ENCODE measurements around the gene SCN10A.

SCN10A gene

GRCh38 chr3:38724392-38724736 lies 91.7 kb downstream of the SCN10A start:
- no peak overlapping the region for H3K27ac ChIP-seq (ENCODE audit: low read depth, low read length)
- H3K27me3 ChIP-seq (ENCODE audit: control insufficient read depth in 1 of 2, insufficient read depth in 2 of 2, low read length in 2 of 2) = no peaks in the 10 kb centered on the region
- no peaks in the 10 kb centered on the region for H3K9me3 ChIP-seq (ENCODE audit: control insufficient read depth in 1 of 2, low read length in 2 of 2)
- H3K9ac ChIP-seq (ENCODE audit: low read depth in 1 of 2, low read length in 2 of 2) = no peak overlapping the region
- no peaks in the 10 kb centered on the region for H3K4me1 ChIP-seq (ENCODE audit: control insufficient read depth in 1 of 2, insufficient read depth in 2 of 2, low read length in 2 of 2)
- no peaks in the 10 kb centered on the region for H3K36me3 ChIP-seq (ENCODE audit: control insufficient read depth in 1 of 2, insufficient read depth in 2 of 2, low read length in 2 of 2)
- H3K4me3 ChIP-seq (ENCODE audit: low read depth in 1 of 2, low read length in 2 of 2) = no peak overlapping the region

GRCh38 chr3:38723569-38724391 lies 92.2 kb downstream of the SCN10A start:
- H3K9me3 ChIP-seq (ENCODE audit: control insufficient read depth in 1 of 2, low read length in 2 of 2) = no peaks in the 10 kb centered on the region
- no peaks in the 10 kb centered on the region for H3K4me1 ChIP-seq (ENCODE audit: control insufficient read depth in 1 of 2, insufficient read depth in 2 of 2, low read length in 2 of 2)
- no peaks in the 10 kb centered on the region for H3K27me3 ChIP-seq (ENCODE audit: control insufficient read depth in 1 of 2, insufficient read depth in 2 of 2, low read length in 2 of 2)
- H3K9ac ChIP-seq (ENCODE audit: low read depth in 1 of 2, low read length in 2 of 2) = no peak overlapping the region
- no peak overlapping the region for H3K27ac ChIP-seq (ENCODE audit: low read depth, low read length)
- no peak overlapping the region for H3K4me3 ChIP-seq (ENCODE audit: low read depth in 1 of 2, low read length in 2 of 2)
- H3K36me3 ChIP-seq (ENCODE audit: control insufficient read depth in 1 of 2, insufficient read depth in 2 of 2, low read length in 2 of 2) = no peaks in the 10 kb centered on the region

- no peak overlapping the region for H3K27ac ChIP-seq (ENCODE audit: low read depth, low read length)
- H3K9ac ChIP-seq (ENCODE audit: low read depth in 1 of 2, low read length in 2 of 2) = no peak overlapping the region
- H3K4me1 ChIP-seq (ENCODE audit: control insufficient read depth in 1 of 2, insufficient read depth in 2 of 2, low read length in 2 of 2) = no peaks in the 10 kb centered on the region
- no peak overlapping the region for H3K4me3 ChIP-seq (ENCODE audit: low read depth in 1 of 2, low read length in 2 of 2)
- H3K27me3 ChIP-seq (ENCODE audit: control insufficient read depth in 1 of 2, insufficient read depth in 2 of 2, low read length in 2 of 2) = no peaks in the 10 kb centered on the region
- no peaks in the 10 kb centered on the region for H3K9me3 ChIP-seq (ENCODE audit: control insufficient read depth in 1 of 2, low read length in 2 of 2)
- H3K36me3 ChIP-seq (ENCODE audit: control insufficient read depth in 1 of 2, insufficient read depth in 2 of 2, low read length in 2 of 2) = no peaks in the 10 kb centered on the region
Measured at GRCh38 chr3:38722781-38723568, 93.0 kb downstream of the SCN10A start.

- Histone ChIP-seq H3K4me1 (ENCODE audit: control insufficient read depth in 1 of 2, insufficient read depth in 2 of 2, low read length in 2 of 2) (no peaks in the 10 kb centered on the region), H3K36me3 (ENCODE audit: control insufficient read depth in 1 of 2, insufficient read depth in 2 of 2, low read length in 2 of 2) (no peaks in the 10 kb centered on the region), H3K27me3 (ENCODE audit: control insufficient read depth in 1 of 2, insufficient read depth in 2 of 2, low read length in 2 of 2) (no peaks in the 10 kb centered on the region), H3K27ac (ENCODE audit: low read depth, low read length) (no peak overlapping the region), H3K4me3 (ENCODE audit: low read depth in 1 of 2, low read length in 2 of 2) (no peak overlapping the region), H3K9ac (ENCODE audit: low read depth in 1 of 2, low read length in 2 of 2) (no peak overlapping the region), H3K9me3 (ENCODE audit: control insufficient read depth in 1 of 2, low read length in 2 of 2) (no peaks in the 10 kb centered on the region)
Measured at GRCh38 chr3:38721207-38721772, 94.7 kb downstream of the SCN10A start.

- Histone ChIP-seq H3K27me3 (ENCODE audit: control insufficient read depth in 1 of 2, insufficient read depth in 2 of 2, low read length in 2 of 2) (no peaks in the 10 kb centered on the region), H3K36me3 (ENCODE audit: control insufficient read depth in 1 of 2, insufficient read depth in 2 of 2, low read length in 2 of 2) (no peaks in the 10 kb centered on the region), H3K9me3 (ENCODE audit: control insufficient read depth in 1 of 2, low read length in 2 of 2) (no peaks in the 10 kb centered on the region), H3K4me3 (ENCODE audit: low read depth in 1 of 2, low read length in 2 of 2) (no peak overlapping the region), H3K4me1 (ENCODE audit: control insufficient read depth in 1 of 2, insufficient read depth in 2 of 2, low read length in 2 of 2) (no peaks in the 10 kb centered on the region), H3K27ac (ENCODE audit: low read depth, low read length) (no peak overlapping the region), H3K9ac (ENCODE audit: low read depth in 1 of 2, low read length in 2 of 2) (no peak overlapping the region)
Measured at GRCh38 chr3:38720465-38720864, 95.6 kb downstream of the SCN10A start.

GRCh38 chr3:38717355-38718240 lies 98.4 kb downstream of the SCN10A start:
- Histone ChIP-seq H3K27me3 (ENCODE audit: control insufficient read depth in 1 of 2, insufficient read depth in 2 of 2, low read length in 2 of 2) (no peaks in the 10 kb centered on the region), H3K36me3 (ENCODE audit: control insufficient read depth in 1 of 2, insufficient read depth in 2 of 2, low read length in 2 of 2) (no peaks in the 10 kb centered on the region), H3K9ac (ENCODE audit: low read depth in 1 of 2, low read length in 2 of 2) (no peak overlapping the region), H3K4me1 (ENCODE audit: control insufficient read depth in 1 of 2, insufficient read depth in 2 of 2, low read length in 2 of 2) (no peaks in the 10 kb centered on the region), H3K27ac (ENCODE audit: low read depth, low read length) (no peak overlapping the region), H3K9me3 (ENCODE audit: control insufficient read depth in 1 of 2, low read length in 2 of 2) (no peaks in the 10 kb centered on the region), H3K4me3 (ENCODE audit: low read depth in 1 of 2, low read length in 2 of 2) (no peak overlapping the region)

- no peaks in the 10 kb centered on the region for H3K27me3 ChIP-seq (ENCODE audit: control insufficient read depth in 1 of 2, insufficient read depth in 2 of 2, low read length in 2 of 2)
- no peaks in the 10 kb centered on the region for H3K9me3 ChIP-seq (ENCODE audit: control insufficient read depth in 1 of 2, low read length in 2 of 2)
- no peak overlapping the region for H3K9ac ChIP-seq (ENCODE audit: low read depth in 1 of 2, low read length in 2 of 2)
- no peaks in the 10 kb centered on the region for H3K36me3 ChIP-seq (ENCODE audit: control insufficient read depth in 1 of 2, insufficient read depth in 2 of 2, low read length in 2 of 2)
- H3K27ac ChIP-seq (ENCODE audit: low read depth, low read length) = no peak overlapping the region
- H3K4me1 ChIP-seq (ENCODE audit: control insufficient read depth in 1 of 2, insufficient read depth in 2 of 2, low read length in 2 of 2) = no peaks in the 10 kb centered on the region
- H3K4me3 ChIP-seq (ENCODE audit: low read depth in 1 of 2, low read length in 2 of 2) = no peak overlapping the region
Measured at GRCh38 chr3:38713121-38713520, 102.9 kb downstream of the SCN10A start.

- Histone ChIP-seq H3K36me3 (ENCODE audit: control insufficient read depth in 1 of 2, insufficient read depth in 2 of 2, low read length in 2 of 2) (no peaks in the 10 kb centered on the region), H3K4me3 (ENCODE audit: low read depth in 1 of 2, low read length in 2 of 2) (no peak overlapping the region), H3K9ac (ENCODE audit: low read depth in 1 of 2, low read length in 2 of 2) (no peak overlapping the region), H3K9me3 (ENCODE audit: control insufficient read depth in 1 of 2, low read length in 2 of 2) (no peaks in the 10 kb centered on the region), H3K27ac (ENCODE audit: low read depth, low read length) (no peak overlapping the region), H3K4me1 (ENCODE audit: control insufficient read depth in 1 of 2, insufficient read depth in 2 of 2, low read length in 2 of 2) (no peaks in the 10 kb centered on the region), H3K27me3 (ENCODE audit: control insufficient read depth in 1 of 2, insufficient read depth in 2 of 2, low read length in 2 of 2) (no peaks in the 10 kb centered on the region)
Measured at GRCh38 chr3:38711321-38711720, 104.7 kb downstream of the SCN10A start.

GRCh38 chr3:38707730-38708129 lies 108.3 kb downstream of the SCN10A start:
- Histone ChIP-seq H3K4me3 (ENCODE audit: low read depth in 1 of 2, low read length in 2 of 2) (no peak overlapping the region), H3K27ac (ENCODE audit: low read depth, low read length) (no peak overlapping the region), H3K9ac (ENCODE audit: low read depth in 1 of 2, low read length in 2 of 2) (no peak overlapping the region), H3K9me3 (ENCODE audit: control insufficient read depth in 1 of 2, low read length in 2 of 2) (no peaks in the 10 kb centered on the region), H3K36me3 (ENCODE audit: control insufficient read depth in 1 of 2, insufficient read depth in 2 of 2, low read length in 2 of 2) (no peaks in the 10 kb centered on the region), H3K4me1 (ENCODE audit: control insufficient read depth in 1 of 2, insufficient read depth in 2 of 2, low read length in 2 of 2) (no peaks in the 10 kb centered on the region), H3K27me3 (ENCODE audit: control insufficient read depth in 1 of 2, insufficient read depth in 2 of 2, low read length in 2 of 2) (peaks cover 0 to 4% of the 10 kb centered on the region in 2 donors)

All from duodenal mucosa (tissue), 2 donors.